Measurements from ENCODE around the gene SLFN5.
"Not testable (repeated sequence)": the region's sequence is repeated elsewhere in the genome, so short reads cannot be mapped to it uniquely, and the experiment has no call there.

Gene SLFN5

GRCh38 chr17:35294756-35295155 lies 51.9 kb downstream of the SLFN5 start:
- DNase-seq = no peak

- DNase-seq = no peak
Observed at GRCh38 chr17:35295686-35296085, 52.8 kb downstream of the SLFN5 start.

GRCh38 chr17:35297666-35298065 lies 54.8 kb downstream of the SLFN5 start:
- DNase-seq = no peak

DNA sequence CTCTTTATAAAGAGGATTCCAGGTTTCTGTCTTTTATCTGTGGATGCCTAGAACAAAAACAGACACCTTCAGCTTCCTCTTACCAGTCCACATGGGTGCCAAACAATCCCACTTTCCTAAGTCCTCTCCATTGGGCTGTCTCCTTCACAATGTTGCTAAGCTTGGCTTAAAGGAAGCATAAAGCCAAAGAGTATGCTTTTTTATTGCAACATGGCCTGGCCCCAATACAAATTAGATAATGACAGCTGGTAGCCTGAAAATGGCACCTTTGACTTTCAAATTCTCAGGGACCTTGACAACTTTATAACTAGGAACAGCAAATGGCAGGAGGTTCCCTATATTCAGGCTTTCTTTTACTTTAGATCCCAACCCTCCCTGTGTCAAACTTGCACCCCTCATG lies 55.8 kb downstream of the SLFN5 start:
- no peak for DNase-seq

GRCh38 chr17:35299135-35299534 lies 56.3 kb downstream of the SLFN5 start:
- DNase-seq = no peak

DNA sequence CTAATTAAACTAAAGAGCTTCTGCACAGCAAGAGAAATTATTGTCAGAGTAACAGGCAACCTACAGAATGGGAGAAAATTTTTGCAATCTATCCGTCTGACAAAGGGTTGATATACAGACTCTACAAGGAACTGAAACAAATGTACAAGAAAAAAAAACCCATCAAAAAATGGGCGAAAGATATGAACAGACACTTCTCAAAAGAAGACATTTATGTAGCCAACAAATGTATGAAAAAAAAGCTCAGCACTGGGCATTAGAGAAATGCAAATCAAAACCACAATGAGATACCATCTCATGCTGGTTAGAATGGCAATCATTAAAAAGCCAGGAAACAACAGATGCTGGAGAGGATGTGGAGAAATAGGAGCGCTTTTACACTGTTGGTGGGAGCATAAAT lies 66.5 kb downstream of the SLFN5 start:
- DNase-seq = not testable (repeated sequence)

GRCh38 chr17:35312346-35312745 lies 69.5 kb downstream of the SLFN5 start:
- no peak for DNase-seq

- no peak for DNase-seq
Observed at GRCh38 chr17:35312790-35313711, 70.2 kb downstream of the SLFN5 start.

GRCh38 chr17:35313875-35314409 lies 71.1 kb downstream of the SLFN5 start:
- no peak for DNase-seq

- DNase-seq = no peak
Observed at GRCh38 chr17:35314415-35315216, 71.7 kb downstream of the SLFN5 start.

- DNase-seq = no peak
Observed at GRCh38 chr17:35315283-35315682, 72.4 kb downstream of the SLFN5 start.

DNA sequence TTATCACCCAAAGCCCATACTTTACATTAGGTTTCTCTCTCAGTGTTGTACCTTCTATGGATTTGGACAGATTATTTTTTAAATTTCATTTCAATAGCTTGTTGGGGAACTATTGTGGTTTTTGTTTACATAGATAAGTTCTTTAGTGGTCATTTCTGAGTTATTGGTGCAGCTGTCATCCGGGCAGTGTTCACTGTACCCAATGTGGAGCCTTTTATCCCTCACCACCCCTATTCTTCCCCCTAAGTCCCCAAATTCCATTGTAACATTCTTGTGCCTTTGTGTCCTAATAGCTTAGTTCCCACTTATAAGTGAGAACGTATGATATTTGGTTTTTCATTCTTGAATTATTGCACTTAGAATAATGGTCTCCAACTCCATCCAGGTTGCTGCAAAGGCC lies 73.1 kb downstream of the SLFN5 start:
- no peak for DNase-seq

DNA sequence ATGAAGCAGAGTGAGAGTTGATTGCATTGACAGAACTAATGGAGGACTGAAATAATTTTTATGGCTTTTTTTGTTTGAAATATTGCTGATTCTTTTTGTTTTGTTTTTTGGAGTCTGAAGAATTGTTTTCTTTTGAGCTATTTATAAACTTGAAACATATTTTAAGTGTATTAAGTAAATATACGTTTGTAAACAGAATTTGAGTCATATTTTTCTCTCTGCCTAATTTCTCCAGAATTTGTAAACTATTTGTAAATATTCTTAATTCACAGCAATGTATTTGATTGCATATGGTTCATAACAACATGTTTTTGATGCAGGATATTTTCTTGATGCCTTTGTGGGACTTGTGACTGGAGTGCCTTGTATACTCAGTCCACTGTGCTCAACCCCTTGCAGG lies 79.9 kb downstream of the SLFN5 start:
- DNase-seq = no peak
